ENCODE measurements around the gene LSM8.
"Not testable (repeated sequence)": the region's sequence is repeated elsewhere in the genome, so short reads cannot be mapped to it uniquely, and the experiment has no call there.

Gene LSM8

DNA sequence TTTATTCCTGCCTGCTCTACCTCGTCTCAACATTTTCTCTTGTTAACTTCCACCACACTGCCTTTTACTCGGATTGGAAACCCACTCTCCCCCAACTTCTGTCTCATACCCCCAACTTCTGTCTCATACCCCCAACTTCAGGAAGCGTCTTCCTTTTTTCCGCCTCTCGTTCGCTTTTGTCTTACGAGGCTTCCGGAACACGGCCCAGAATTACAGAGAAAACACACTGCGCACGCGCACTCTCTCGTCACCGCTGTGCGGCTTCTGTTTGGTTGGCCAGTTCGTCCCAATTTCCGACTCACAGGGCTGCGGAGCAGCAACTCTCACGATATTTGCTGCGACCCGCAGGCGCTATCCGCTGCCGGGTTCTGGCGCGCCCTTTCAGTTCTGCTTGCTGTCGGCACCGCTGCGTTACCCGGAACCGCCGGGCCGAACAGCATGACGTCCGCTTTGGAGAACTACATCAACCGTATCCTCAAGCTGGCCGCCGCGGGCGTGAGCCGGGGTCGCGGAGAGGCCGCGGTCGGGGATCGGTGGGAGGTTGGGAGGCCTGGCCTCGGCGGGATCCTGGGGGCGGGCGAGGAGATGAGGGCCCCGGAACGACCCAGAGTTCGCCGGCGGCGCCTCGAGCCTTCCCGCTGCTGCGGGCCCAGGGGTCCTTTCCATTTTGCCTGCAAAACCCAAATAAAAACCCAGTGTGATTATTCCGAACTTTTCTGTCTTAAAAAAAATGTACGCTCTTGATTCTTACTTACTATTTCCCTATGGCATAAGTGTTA lies at the start of gene LSM8:
Gene LSM8, plus strand, starts transcription at position 379 of the 779 bp plus-strand sequence. Its CDS starts 60 bp downstream, at position 439.
- peak; percentile 97 for DNase-seq

DNA sequence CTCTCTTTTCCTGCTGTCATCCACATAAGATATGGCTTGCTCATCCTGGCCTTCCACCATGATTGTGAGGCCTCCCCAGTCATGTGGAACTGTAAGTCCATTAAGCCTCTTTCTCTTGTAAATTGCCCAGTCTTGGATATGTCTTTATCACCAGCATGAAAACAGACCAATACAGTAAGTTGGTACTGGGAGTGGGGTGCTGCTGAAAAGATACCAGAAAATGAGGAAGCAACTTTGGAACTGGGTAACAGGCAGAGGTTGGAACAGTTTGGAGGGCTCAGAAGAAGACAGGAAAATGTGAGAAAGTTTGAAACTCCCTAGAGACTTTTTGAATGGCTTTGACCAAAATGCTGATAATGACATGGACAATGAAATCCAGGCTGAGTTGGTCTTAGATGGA lies 49.5 kb upstream of the LSM8 start:
- not testable (repeated sequence) for DNase-seq

- DNase-seq = no peak
Observed at GRCh38 chr7:118140468-118140867, 43.5 kb upstream of the LSM8 start.

DNA sequence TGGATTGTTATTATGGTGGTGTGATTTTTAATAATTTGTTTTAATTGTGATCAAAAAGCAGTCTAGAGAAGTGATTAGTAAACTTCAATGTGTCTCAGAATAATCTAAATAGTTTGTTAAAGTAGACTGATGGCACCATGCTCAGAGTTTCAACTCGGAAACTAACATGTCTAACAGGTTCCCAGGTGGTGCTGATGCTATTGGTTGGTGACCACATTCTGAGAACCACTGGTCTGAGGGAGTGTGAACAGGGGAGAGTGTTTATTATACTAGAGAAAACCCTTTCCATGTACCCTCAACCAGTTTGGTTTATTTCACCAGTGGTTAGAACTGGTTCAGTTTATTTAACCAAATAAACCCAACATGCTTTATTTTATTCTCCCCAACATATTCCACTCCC lies 42.0 kb upstream of the LSM8 start:
- DNase-seq = no peak

GRCh38 chr7:118148930-118149329 lies 35.0 kb upstream of the LSM8 start:
- no peak for DNase-seq

- no peak for DNase-seq
Observed at GRCh38 chr7:118149394-118149793, 34.6 kb upstream of the LSM8 start.

DNA sequence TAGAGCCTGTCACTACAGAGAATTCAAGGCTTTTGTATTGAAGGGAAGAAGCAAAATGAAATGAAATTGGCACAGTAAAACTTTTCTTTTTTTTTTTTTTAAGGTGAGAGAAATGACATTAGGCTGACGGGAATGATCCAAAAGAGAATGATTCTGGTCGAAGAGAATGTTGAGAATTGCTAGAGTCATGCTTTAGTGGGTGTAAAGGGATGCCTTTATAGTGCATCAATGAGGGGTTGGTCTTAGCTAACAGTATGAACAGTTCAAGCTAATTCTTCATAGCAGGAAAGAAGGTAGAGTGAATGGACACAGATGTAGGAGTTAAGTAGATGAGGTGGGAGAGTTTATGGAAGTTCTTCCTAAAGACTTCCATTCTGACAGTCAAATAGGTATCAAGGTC lies 32.3 kb upstream of the LSM8 start:
- no peak for DNase-seq

GRCh38 chr7:118152149-118152548 lies 31.8 kb upstream of the LSM8 start:
- no peak for DNase-seq

- DNase-seq = no peak
Observed at GRCh38 chr7:118152654-118153053, 31.3 kb upstream of the LSM8 start.

- no peak for DNase-seq
Observed at GRCh38 chr7:118153551-118154177, 30.3 kb upstream of the LSM8 start.

- DNase-seq = no peak
Observed at GRCh38 chr7:118158766-118159165, 25.2 kb upstream of the LSM8 start.

DNA sequence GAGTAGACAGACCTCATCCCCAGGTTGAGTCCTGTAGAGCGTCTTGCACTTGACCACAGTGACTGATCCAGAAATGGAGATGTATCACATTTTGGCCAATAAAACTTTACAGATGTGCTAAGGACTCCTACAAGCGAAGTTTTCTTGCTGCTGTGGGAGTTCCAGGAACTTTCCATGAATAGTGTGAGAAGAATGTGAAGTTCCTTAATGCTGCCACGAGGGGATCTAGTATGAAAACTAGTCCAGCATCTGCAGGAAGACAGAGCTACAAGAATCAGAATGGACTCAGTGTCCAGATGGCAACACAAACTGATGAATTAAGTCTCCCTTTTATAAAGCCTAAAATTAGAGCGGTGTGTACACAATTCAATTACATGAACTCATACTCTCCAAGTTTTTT lies 14.8 kb upstream of the LSM8 start:
- no peak for DNase-seq

GRCh38 chr7:118175740-118176139 lies 8.2 kb upstream of the LSM8 start:
- DNase-seq = no peak

- DNase-seq = no peak
Observed at GRCh38 chr7:118179191-118179590, 4.8 kb upstream of the LSM8 start.

- no peak for DNase-seq
Observed at GRCh38 chr7:118182593-118183427, 1.2 kb upstream of the LSM8 start.

- DNase-seq = no peak
Observed at GRCh38 chr7:118183428-118183785, 557 bp upstream of the LSM8 start.

DNA sequence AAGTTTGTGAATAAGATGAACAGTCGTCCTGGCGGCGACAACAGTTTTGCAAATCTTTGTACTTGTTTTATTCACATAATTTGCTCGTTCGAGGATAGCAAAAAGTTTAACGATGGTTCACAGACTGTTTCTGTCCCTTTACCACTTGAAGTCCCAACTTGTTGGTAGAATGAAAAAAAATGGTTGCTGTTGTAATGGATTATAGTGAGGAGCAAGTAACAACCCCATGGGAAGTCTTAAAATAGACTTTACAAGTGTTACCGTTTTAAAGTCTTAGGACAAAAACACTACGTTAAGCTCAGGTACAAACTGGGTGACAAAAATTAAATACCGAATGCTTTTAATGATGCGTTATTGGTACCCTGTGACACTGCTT lies 589 bp downstream of the LSM8 start:
- no peak for DNase-seq

GRCh38 chr7:118185163-118185860 lies 1.3 kb downstream of the LSM8 start:
- no peak for DNase-seq

DNA sequence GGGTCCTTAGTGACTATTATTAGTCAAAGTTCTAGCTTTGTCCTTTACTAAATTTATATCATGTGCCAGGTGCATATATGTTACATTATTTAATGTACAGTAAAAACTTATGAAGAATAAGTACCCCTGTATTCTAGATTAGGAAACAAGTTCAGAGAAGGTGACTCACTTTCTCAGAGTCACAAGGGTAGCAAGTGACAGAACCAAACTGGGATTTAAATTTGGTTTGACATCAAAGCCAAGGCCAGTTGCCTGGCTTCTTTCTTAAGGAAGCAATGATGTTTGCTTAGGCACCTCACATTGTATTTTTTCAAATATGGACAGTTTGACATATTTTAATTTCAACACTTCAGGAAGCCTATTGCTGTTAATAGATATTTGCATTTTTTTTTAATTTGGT lies 2.5 kb downstream of the LSM8 start:
- no peak for DNase-seq

DNA sequence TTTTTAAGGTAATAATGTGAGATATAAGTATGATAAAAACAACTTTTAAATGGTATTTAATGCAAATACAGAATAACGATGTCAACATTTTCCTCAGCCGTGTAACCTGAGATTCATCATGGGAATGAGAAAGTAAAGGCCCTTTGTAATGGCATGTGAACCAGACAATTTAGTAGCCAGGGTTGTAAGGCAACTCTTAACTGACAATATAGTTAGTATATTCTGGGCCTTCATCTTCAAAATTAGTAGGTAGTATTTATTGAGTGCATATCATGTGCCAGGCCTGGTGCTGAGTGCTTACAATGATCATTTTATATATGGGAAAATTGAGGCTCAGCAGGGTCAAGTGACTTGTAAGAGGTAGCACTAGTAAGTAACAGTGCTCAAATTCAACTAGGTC lies 10.6 kb downstream of the LSM8 start:
- DNase-seq = no peak

GRCh38 chr7:118195837-118196474 lies 12.0 kb downstream of the LSM8 start:
- DNase-seq = peak; percentile 28

DNA sequence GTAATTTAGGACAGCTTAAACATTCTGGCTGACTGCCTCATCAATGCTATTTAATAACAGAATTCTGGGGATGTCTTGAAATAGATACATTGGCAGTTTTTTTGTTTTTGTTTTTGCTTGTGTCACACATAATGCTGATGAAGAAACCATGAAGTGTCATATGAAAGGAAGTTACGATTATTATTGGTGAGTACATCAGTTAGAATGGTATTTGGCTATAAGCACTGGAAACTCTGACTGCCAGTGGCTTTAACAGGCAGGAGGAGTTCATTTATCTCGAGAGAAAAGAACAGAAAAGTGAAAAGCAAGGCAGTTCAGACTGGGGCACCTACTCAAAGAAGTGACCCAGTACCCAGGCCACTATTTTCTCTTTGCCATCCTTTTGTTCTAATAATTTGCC lies 18.1 kb downstream of the LSM8 start:
- no peak for DNase-seq

All from retina (tissue), 1 donor.